Mammary epithelial cell (primary cell): ENCODE data around the gene SFMBT2.

Source experiments
- CTCF ChIP-seq, 2 donors: IDR thresholded peaks in 1 of 2; conservative IDR thresholded peaks in 1 of 2; 2 replicates each; pipeline ENCODE4 v1.5.1; 2011 to 2012; ENCODE audit warnings: inconsistent platforms in 2 of 2, low read length in 2 of 2, mild to moderate bottlenecking in 2 of 2, control low read depth in 1 of 2, low read depth in 1 of 2; ENCODE audit not compliant: insufficient read depth in 1 of 2; ENCODE audit errors: extremely low read depth in 1 of 2
- EZH2 ChIP-seq: IDR thresholded peaks from 2 replicates; pipeline ENCODE4 v1.6.1; 2012; ENCODE audit warnings: low read length, inconsistent platforms, borderline replicate concordance

DNA sequence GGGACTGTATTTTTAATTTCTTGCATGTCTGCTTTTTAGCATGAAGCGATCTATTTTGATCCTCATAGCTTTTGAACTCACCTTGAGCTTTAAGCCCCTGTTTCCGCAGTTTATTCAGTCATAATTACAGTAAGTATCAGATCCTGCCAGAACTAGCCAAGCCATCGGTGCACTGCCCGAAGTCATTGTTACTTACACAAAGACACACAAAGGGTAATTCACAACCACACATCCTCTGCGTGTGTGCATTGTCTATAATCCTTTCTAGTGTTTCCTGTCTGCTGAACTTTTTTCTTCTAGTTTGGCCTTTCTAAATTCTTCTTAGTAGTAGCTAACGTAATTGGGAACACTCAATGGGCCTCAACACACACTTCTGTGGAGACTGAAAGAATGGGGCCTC lies 133.0 kb downstream of the SFMBT2 start:
- TF ChIP-seq CTCF (conservative IDR thresholded peaks at IDR 0.05 in 1 of 2, IDR thresholded peaks at IDR 0.05 in 1 of 2; ENCODE audit: extremely low read depth in 1 of 2, insufficient read depth in 1 of 2, low read depth in 1 of 2, low read length in 2 of 2) (no peak), EZH2 (no peak)
